ENCODE data around the gene SCNM1.

GRCh38 chr1:151167116-151167515 lies 1.2 kb downstream of the SCNM1 start:
- TF ChIP-seq CTCF (IDR thresholded peaks at IDR 0.05; ENCODE audit: insufficient read depth, low read depth, low read length) (no peak), EZH2 (IDR thresholded peaks at IDR 0.05; ENCODE audit: insufficient read depth, low read length) (no peak)
